C4-2B (cell line): ENCODE results near the gene ZNF407.

ENCODE experiments used
- ZFX ChIP-seq: fragments of 450-650 bp; IDR thresholded peaks from 2 replicates; pipeline ENCODE4 v1.6.1; 2017
- TF ChIP-seq, protein P1 (sequence below): fragments of 450-650 bp; conservative IDR thresholded peaks from 2 replicates; pipeline ENCODE4 v1.5.1; 2017; ENCODE audit warnings: mild to moderate bottlenecking

DNA sequence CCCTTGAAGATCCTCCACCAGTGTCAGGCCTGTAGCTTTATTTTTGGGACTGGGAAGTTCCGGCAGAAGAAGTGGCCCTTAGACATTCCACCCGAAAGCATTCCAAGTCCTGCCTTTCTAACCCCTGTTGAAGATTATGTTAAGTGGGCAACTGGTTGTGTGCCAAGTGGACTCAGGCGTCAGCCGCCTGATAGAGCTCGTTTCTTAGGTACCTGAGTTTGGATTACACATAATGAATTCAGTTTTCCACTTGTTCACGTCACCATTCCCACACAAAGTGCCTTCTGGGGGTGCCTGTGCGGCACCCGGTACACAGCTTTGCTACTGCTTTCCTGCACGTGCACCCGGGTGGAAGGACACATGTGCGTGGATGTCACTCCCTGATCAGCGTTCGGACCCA, 454.8 kb downstream of the ZNF407 start:
- TF ChIP-seq ZFX, result no peak
- TF ChIP-seq, protein P1, sequence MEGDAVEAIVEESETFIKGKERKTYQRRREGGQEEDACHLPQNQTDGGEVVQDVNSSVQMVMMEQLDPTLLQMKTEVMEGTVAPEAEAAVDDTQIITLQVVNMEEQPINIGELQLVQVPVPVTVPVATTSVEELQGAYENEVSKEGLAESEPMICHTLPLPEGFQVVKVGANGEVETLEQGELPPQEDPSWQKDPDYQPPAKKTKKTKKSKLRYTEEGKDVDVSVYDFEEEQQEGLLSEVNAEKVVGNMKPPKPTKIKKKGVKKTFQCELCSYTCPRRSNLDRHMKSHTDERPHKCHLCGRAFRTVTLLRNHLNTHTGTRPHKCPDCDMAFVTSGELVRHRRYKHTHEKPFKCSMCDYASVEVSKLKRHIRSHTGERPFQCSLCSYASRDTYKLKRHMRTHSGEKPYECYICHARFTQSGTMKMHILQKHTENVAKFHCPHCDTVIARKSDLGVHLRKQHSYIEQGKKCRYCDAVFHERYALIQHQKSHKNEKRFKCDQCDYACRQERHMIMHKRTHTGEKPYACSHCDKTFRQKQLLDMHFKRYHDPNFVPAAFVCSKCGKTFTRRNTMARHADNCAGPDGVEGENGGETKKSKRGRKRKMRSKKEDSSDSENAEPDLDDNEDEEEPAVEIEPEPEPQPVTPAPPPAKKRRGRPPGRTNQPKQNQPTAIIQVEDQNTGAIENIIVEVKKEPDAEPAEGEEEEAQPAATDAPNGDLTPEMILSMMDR, result no peak
